GM20000 (cell line): ENCODE measurements around the gene KCNV2.

Experiments used
- DNase-seq: peaks from one replicate; pipeline ENCODE4 v3.0.0; 2012; ENCODE audit warnings: low spot score
- TF ChIP-seq, protein P1 (sequence below): IDR thresholded peaks from 2 replicates; pipeline ENCODE4 v1.5.1; 2012; ENCODE audit warnings: mild to moderate bottlenecking, control low read depth; ENCODE audit errors: extremely low read depth, missing control alignments

KCNV2 gene

DNA sequence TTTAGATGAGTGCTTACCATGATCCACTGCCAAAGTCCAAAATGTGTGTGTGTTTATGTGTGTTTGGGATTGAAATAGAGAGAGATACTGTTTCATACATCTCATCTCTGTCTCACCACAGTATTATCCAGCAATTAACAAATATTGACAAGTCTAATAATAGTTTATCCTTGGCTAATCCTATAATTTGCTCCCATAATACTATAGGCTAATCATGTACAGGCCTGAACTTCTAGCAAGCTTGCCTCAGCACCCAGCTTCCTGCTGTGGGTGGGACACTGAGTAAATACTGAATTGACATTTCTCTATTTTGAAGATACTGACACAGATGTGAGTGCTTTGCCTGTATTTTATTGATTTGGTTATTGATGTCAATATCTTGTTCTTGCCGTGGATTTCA, 35.3 kb upstream of the KCNV2 start:
- TF ChIP-seq, protein P1, sequence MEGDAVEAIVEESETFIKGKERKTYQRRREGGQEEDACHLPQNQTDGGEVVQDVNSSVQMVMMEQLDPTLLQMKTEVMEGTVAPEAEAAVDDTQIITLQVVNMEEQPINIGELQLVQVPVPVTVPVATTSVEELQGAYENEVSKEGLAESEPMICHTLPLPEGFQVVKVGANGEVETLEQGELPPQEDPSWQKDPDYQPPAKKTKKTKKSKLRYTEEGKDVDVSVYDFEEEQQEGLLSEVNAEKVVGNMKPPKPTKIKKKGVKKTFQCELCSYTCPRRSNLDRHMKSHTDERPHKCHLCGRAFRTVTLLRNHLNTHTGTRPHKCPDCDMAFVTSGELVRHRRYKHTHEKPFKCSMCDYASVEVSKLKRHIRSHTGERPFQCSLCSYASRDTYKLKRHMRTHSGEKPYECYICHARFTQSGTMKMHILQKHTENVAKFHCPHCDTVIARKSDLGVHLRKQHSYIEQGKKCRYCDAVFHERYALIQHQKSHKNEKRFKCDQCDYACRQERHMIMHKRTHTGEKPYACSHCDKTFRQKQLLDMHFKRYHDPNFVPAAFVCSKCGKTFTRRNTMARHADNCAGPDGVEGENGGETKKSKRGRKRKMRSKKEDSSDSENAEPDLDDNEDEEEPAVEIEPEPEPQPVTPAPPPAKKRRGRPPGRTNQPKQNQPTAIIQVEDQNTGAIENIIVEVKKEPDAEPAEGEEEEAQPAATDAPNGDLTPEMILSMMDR = no peak
- no peak for DNase-seq

DNA sequence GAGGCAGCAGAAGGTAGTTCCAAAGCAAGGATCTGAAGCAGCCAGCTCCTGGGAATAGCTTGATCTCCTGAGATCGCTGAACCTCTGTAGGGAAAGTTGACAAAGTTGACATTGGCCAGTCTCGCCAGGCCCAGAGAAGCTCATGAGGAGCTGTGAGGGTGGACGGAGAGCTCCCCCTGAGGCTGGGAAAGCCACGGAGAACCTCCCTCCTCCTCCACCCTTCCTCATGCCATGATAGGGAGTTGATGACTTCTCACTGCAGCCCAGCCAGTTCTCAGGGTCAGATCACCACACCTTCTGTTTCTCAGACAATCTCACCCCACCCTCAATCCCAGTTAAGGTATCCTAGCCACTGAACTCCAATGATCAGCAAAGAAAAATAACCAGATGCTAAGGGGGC, 30.4 kb upstream of the KCNV2 start:
- DNase-seq = no peak
- TF ChIP-seq, protein P1 = no peak

DNA sequence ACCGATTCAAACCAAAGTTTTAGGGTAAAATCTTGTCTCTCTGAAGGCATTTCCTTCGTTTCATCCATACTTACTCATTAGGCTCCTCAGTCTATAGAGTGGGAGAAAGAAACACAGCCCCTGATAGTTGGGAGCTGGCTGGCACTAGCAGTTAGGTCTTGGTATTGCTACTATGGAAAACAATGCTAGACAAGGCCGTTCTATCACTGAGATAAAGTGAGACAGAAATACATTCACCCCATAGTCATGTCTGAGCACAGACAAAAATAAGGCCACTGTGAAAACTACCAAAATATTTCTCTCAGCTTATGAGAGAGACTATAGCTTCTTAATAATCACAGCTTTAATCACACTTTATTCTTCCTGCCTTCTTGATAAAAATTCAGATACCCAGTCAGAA, 28.7 kb upstream of the KCNV2 start:
- TF ChIP-seq, protein P1 = no peak
- no peak for DNase-seq

DNA sequence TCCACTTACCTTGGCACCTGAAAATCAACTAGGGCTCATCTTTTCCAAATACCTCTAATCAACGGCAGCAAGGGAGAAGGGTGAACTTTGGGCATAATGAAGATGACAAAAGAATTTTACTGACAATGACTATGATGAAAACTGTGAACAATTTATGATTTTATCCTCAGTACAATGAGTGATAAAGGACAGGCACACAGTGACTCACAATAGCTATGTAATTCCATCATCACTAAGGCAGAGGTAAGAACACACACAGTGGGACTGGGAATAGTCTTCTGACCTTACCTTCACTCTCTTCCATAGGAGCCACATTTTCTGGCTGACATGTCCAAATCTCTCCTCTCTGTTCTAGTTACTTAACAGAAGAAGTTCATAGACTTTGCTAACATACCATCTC, 26.1 kb upstream of the KCNV2 start:
- TF ChIP-seq, protein P1 = no peak
- no peak for DNase-seq

DNA sequence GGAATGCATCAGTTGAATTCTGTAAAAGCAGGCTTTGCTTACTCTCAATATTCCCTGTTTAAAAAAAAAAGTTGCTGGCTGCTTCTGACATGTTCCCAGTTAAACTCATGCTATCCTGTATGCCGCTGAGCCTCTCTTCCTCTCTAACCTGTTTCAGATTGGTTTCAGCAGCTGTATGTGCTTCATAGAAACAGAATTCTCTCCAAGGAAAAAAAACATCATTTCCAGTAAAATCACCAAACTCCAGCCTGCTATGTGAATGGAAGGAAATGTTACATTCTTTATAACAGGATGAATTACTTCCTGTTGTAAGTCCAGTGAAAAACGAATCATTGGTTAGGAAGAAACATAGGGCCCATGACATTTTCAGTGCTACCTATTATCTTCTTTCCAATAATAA, 25.7 kb upstream of the KCNV2 start:
- TF ChIP-seq, protein P1 = no peak
- no peak for DNase-seq

DNA sequence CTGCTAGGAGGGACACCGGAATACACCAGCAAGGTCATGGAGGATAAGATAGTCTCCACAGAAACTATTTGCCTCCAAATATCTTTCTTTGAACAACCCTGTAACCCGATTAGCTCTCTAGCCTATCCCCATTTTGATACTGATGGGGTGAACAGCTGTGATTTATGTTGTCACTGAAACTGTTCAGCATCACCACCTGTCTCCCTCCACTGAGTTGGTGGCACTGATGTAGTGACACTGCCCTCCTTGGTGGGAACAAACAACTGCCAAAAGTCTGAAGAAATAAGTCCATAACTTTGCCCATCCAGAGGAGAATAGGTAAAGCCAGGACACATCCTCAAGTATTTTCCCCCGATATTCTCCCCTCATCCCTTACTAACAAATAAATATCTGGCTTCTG, 24.3 kb upstream of the KCNV2 start:
- TF ChIP-seq, protein P1 = no peak
- DNase-seq = no peak

DNA sequence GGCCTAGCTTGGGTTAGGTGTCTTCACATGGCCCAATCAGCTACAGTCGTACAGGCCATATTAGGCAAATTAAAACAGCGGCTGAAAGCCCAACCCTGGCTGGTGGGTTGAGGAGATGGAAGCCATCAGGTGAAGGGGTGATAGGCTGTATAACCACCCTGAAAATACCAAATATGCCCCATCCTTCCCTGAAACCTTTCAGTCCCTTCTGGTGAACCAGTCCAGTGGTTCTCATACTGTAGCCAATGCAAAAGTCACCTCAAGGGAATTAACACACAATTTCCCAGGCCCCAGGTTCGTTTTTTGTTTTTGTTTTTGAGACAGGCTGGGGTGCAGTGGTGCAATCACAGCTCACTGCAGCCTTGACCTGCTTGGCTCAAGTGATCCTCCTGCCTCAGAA, 19.8 kb upstream of the KCNV2 start:
- TF ChIP-seq, protein P1 = no peak

DNA sequence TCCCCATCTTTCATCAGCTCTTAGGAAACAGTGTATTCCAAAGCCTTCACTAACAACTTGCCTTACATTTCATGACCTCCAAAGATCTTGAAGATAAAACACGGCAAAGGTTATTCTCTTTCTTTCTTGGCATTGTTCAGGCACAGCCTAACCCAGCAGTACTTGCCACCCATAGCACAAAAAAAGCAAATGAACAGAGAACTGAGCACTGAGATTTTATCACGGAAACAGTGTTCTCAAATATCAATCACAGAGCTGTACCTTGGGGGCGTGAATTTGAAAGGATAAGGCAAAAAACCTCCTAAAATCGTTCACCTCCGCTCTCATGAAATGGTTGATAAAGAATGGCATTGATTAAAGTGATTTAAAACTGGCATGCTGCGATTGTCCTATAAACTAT, 16.9 kb upstream of the KCNV2 start:
- TF ChIP-seq, protein P1 = no peak
- DNase-seq = no peak

More for the DNA sequence above, 19.8 kb upstream of the KCNV2 start:
- DNase-seq = no peak
